CD4-positive, alpha-beta memory T cell (primary cell): ENCODE data around the gene AVPI1. TPM values are rescaled to one million over a fixed set of nuclear protein-coding genes. Genes with fewer than 3 reads are reported as not detected.
"Not testable (repeated sequence)": the region's sequence is repeated elsewhere in the genome, so short reads cannot be mapped to it uniquely, and the experiment has no call there.

Source experiments
- CTCF ChIA-PET: fragments of 350-600 bp; sonication (Branson Sonifier 250); formaldehyde crosslinking; loops from one replicate; lab custom pipeline; 2021; ENCODE audit warnings: inconsistent platforms; ENCODE audit not compliant: partially characterized antibody; lab: Charles Lee
- POLR2A ChIA-PET: fragments of 350-600 bp; sonication (Branson Sonifier 250); formaldehyde crosslinking; loops from one replicate; lab custom pipeline; 2021; ENCODE audit not compliant: partially characterized antibody; lab: Charles Lee
- DNase-seq, 5 donors: peaks; one replicate each; pipeline versions ENCODE4 v3.0.0 to v3.0.0-alpha.2; 2020 to 2022; ENCODE audit warnings: mixed read lengths in 1 of 5
- H3K27ac ChIP-seq: one replicate; pipeline ENCODE4 v1.7.0; 2013; ENCODE audit warnings: low read depth, low read length
- H3K27me3 ChIP-seq: 2 replicates; pipeline ENCODE4 v1.7.0; 2013; ENCODE audit warnings: mild to moderate bottlenecking, low read length, moderate library complexity; ENCODE audit not compliant: insufficient read depth
- H3K36me3 ChIP-seq: 2 replicates; pipeline ENCODE4 v1.7.0; 2013; ENCODE audit warnings: mild to moderate bottlenecking, low read length, moderate library complexity; ENCODE audit not compliant: insufficient read depth
- H3K4me1 ChIP-seq: 2 replicates; pipeline ENCODE4 v1.7.0; 2013; ENCODE audit warnings: mild to moderate bottlenecking, low read length, moderate library complexity; ENCODE audit not compliant: insufficient read depth
- H3K4me3 ChIP-seq, 2 donors: one replicate each; pipeline ENCODE4 v1.7.0; 2013; ENCODE audit warnings: low read length in 2 of 2, mild to moderate bottlenecking in 1 of 2
- H3K9me3 ChIP-seq, 2 donors: one replicate each; pipeline ENCODE4 v1.7.0; 2013; ENCODE audit warnings: low read length in 2 of 2, control low read depth in 1 of 2; ENCODE audit not compliant: control insufficient read depth in 1 of 2
- H3K27ac Mint-ChIP-seq, 7 donors: one replicate each; pipeline ENCODE4 v1.8.0; 2020 to 2021; ENCODE audit warnings: mixed read lengths in 7 of 7, mild to moderate bottlenecking in 6 of 7, inconsistent platforms in 3 of 7, moderate library complexity in 3 of 7
- H3K27me3 Mint-ChIP-seq, 2 donors: one replicate each; pipeline ENCODE4 v1.8.0; 2020 to 2021; ENCODE audit warnings: mixed read lengths in 2 of 2
- H3K36me3 Mint-ChIP-seq, 2 donors: one replicate each; pipeline ENCODE4 v1.8.0; 2020 to 2021; ENCODE audit warnings: mixed read lengths in 2 of 2, inconsistent platforms in 1 of 2, mild to moderate bottlenecking in 1 of 2
- H3K4me1 Mint-ChIP-seq, 4 donors: one replicate each; pipeline ENCODE4 v1.8.0; 2020 to 2021; ENCODE audit warnings: mixed read lengths in 4 of 4, mild to moderate bottlenecking in 1 of 4
- H3K4me3 Mint-ChIP-seq, 8 donors: one replicate each; pipeline ENCODE4 v1.8.0; 2020 to 2021; ENCODE audit warnings: mixed read lengths in 8 of 8, mild to moderate bottlenecking in 7 of 8, moderate library complexity in 6 of 8, inconsistent platforms in 3 of 8
- H3K9me3 Mint-ChIP-seq, 8 donors: one replicate each; pipeline ENCODE4 v1.8.0; 2020 to 2021; ENCODE audit warnings: mixed read lengths in 8 of 8, mild to moderate bottlenecking in 5 of 8, inconsistent platforms in 3 of 8, moderate library complexity in 1 of 8
- intact Hi-C: fragments of 100-400 bp; cut with micrococcal nuclease; formaldehyde crosslinking; loops from one replicate; pipeline ENCODE4 v1.15.1; 2023
- polyA plus RNA-seq, 2 donors: library from polyadenylated mRNA; unstranded; fragments of 300-500 nt; fragmentation: Illumina TruSeq; gene quantifications; one replicate each; pipeline ENCODE4 v1.2.3, GENCODE V29; 2021
- total RNA-seq, 2 experiments: library from RNA; stranded (reverse); gene quantifications; one replicate each; pipeline ENCODE4 v1.2.3, GENCODE V29; 2021

Gene AVPI1
- total and polyA plus RNA-seq, 4 experiments from 2014 or later, result 1.8 to 5.6 (median 2.1) TPM

- H3K4me3 ChIP-seq, result no peak overlapping the region
- ChIA-PET CTCF (interaction anchor here (0.7 to 20.3 kb wide), 4 partner anchors 10 to 28 kb away, joined by 3 to 436 read pairs (median 81); partner anchors contain the start of genes AVPI1 and ZFYVE27), POLR2A (no interaction called here)
- no peak overlapping the region for H3K27ac ChIP-seq
- no peaks in the 10 kb centered on the region for H3K36me3 ChIP-seq
- H3K4me1 Mint-ChIP-seq, result peaks cover 0 to 6% (median 0%) of the 10 kb centered on the region in 4 donors
- no peak overlapping the region for H3K27ac Mint-ChIP-seq
- no peaks in the 10 kb centered on the region for H3K4me1 ChIP-seq
- no peaks in the 10 kb centered on the region for H3K27me3 ChIP-seq
- no peaks in the 10 kb centered on the region for H3K9me3 Mint-ChIP-seq
- no peaks in the 10 kb centered on the region for H3K9me3 ChIP-seq
- DNase-seq, result no peak
- H3K4me3 Mint-ChIP-seq, result no peak overlapping the region
- peaks cover 19 to 22% of the 10 kb centered on the region in 2 donors for H3K27me3 Mint-ChIP-seq
- no peaks in the 10 kb centered on the region for H3K36me3 Mint-ChIP-seq
- intact Hi-C loops, result loop anchor here (10.0 kb wide), 1 partner anchor 340 kb away; no protein-coding TSS in a partner anchor
Measured at GRCh38 chr10:97705006-97705670, 18.1 kb upstream of the AVPI1 start.

GRCh38 chr10:97704341-97704740, 17.3 kb upstream of the AVPI1 start:
- Mint-ChIP-seq H3K4me1 (peaks cover 0 to 2% (median 0%) of the 10 kb centered on the region in 4 donors), H3K9me3 (no peaks in the 10 kb centered on the region), H3K27ac (no peak overlapping the region), H3K27me3 (peaks cover 16 to 17% of the 10 kb centered on the region in 2 donors), H3K36me3 (no peaks in the 10 kb centered on the region), H3K4me3 (no peak overlapping the region)
- no peak for DNase-seq
- ChIA-PET POLR2A (no interaction called here), CTCF (interaction anchor here (0.7 to 20.3 kb wide), 7 partner anchors 8 to 43 kb away, joined by 3 to 436 read pairs (median 7); partner anchors contain the start of genes AVPI1, MARVELD1 and ZFYVE27)
- Histone ChIP-seq H3K27ac (no peak overlapping the region), H3K9me3 (no peaks in the 10 kb centered on the region), H3K36me3 (no peaks in the 10 kb centered on the region), H3K4me1 (no peaks in the 10 kb centered on the region), H3K27me3 (no peaks in the 10 kb centered on the region), H3K4me3 (no peak overlapping the region)
- intact Hi-C loops, result loop anchor here (10.0 kb wide), 1 partner anchor 340 kb away; no protein-coding TSS in a partner anchor

GRCh38 chr10:97703398-97704067, 16.5 kb upstream of the AVPI1 start:
- no peak overlapping the region for H3K27ac ChIP-seq
- Mint-ChIP-seq H3K27ac (peak overlapping the region in 1 of 7 donors; percentile 52), H3K36me3 (no peaks in the 10 kb centered on the region), H3K27me3 (peaks cover 13 to 15% of the 10 kb centered on the region in 2 donors), H3K9me3 (no peaks in the 10 kb centered on the region), H3K4me1 (no peaks in the 10 kb centered on the region), H3K4me3 (no peak overlapping the region)
- ChIA-PET CTCF (interaction anchor here (0.7 to 20.3 kb wide), 8 partner anchors 9 to 62 kb away, joined by 3 to 436 read pairs (median 17); partner anchors contain the start of genes AVPI1, MARVELD1 and ZFYVE27), POLR2A (no interaction called here)
- H3K4me1 ChIP-seq, result no peaks in the 10 kb centered on the region
- no peaks in the 10 kb centered on the region for H3K9me3 ChIP-seq
- no peaks in the 10 kb centered on the region for H3K36me3 ChIP-seq
- H3K27me3 ChIP-seq, result no peaks in the 10 kb centered on the region
- intact Hi-C loops, result loop anchor here (10.0 kb wide), 1 partner anchor 341 kb away; no protein-coding TSS in a partner anchor
- DNase-seq, result no peak
- no peak overlapping the region for H3K4me3 ChIP-seq

GRCh38 chr10:97701438-97702069, 14.5 kb upstream of the AVPI1 start:
- Histone ChIP-seq H3K36me3 (no peaks in the 10 kb centered on the region), H3K27ac (no peak overlapping the region), H3K27me3 (no peaks in the 10 kb centered on the region), H3K4me1 (no peaks in the 10 kb centered on the region), H3K4me3 (no peak overlapping the region), H3K9me3 (no peaks in the 10 kb centered on the region)
- H3K4me1 Mint-ChIP-seq, result no peaks in the 10 kb centered on the region
- no peaks in the 10 kb centered on the region for H3K9me3 Mint-ChIP-seq
- ChIA-PET POLR2A (interaction anchor here (0.8 to 1.5 kb wide), 5 partner anchors 13 to 35 kb away, joined by 3 to 4 read pairs (median 3); partner anchors contain the start of genes AVPI1 and ZFYVE27), CTCF (interaction anchor here (1.0 to 20.3 kb wide), 21 partner anchors 8 to 343 kb away, joined by 3 to 436 read pairs (median 5); partner anchors contain the start of genes ANKRD2, AVPI1, MARVELD1 and ZFYVE27)
- no peak overlapping the region for H3K4me3 Mint-ChIP-seq
- H3K27ac Mint-ChIP-seq, result no peak overlapping the region
- peaks cover 8 to 10% of the 10 kb centered on the region in 2 donors for H3K27me3 Mint-ChIP-seq
- DNase-seq, result peak; percentile 56 to 65 (median 64)
- H3K36me3 Mint-ChIP-seq, result no peaks in the 10 kb centered on the region
- intact Hi-C loops, result loop anchor here (1.0 to 10.0 kb wide), 3 partner anchors 25 to 343 kb away; no protein-coding TSS in a partner anchor

- H3K27ac Mint-ChIP-seq, H3K27me3 Mint-ChIP-seq, H3K4me1 Mint-ChIP-seq, H3K9me3 ChIP-seq, H3K9me3 Mint-ChIP-seq, H3K27me3 ChIP-seq, DNase-seq, POLR2A ChIA-PET, H3K4me3 Mint-ChIP-seq, H3K36me3 Mint-ChIP-seq, intact Hi-C loops, H3K36me3 ChIP-seq, H3K4me3 ChIP-seq, H3K4me1 ChIP-seq, H3K27ac ChIP-seq: not testable (repeated sequence)
- CTCF ChIA-PET, result interaction anchor here (0.8 to 1.9 kb wide), 7 partner anchors 9 to 36 kb away, joined by 3 to 10 read pairs (median 4); partner anchors contain the start of gene AVPI1
Measured at GRCh38 chr10:97698072-97698655, 11.1 kb upstream of the AVPI1 start.

GRCh38 chr10:97690133-97690532, 3.1 kb upstream of the AVPI1 start:
- no peak for DNase-seq
- H3K27ac ChIP-seq, result no peak overlapping the region
- H3K9me3 Mint-ChIP-seq, result no peaks in the 10 kb centered on the region
- no peak overlapping the region for H3K27ac Mint-ChIP-seq
- H3K27me3 Mint-ChIP-seq, result peaks cover 0 to 3% of the 10 kb centered on the region in 2 donors
- no peak overlapping the region for H3K4me3 ChIP-seq
- H3K9me3 ChIP-seq, result no peaks in the 10 kb centered on the region
- CTCF ChIA-PET, result interaction anchor here (2.6 to 8.3 kb wide), 4 partner anchors 11 to 43 kb away, joined by 11 to 118 read pairs (median 74); partner anchors contain the start of gene ZFYVE27
- H3K27me3 ChIP-seq, result no peaks in the 10 kb centered on the region
- H3K4me1 Mint-ChIP-seq, result peaks cover 5 to 13% (median 9%) of the 10 kb centered on the region in 4 donors
- POLR2A ChIA-PET, result no interaction called here
- H3K36me3 Mint-ChIP-seq, result no peaks in the 10 kb centered on the region
- peaks cover 29% of the 10 kb centered on the region for H3K4me1 ChIP-seq
- intact Hi-C loops, result no loop called here
- no peak overlapping the region for H3K4me3 Mint-ChIP-seq
- no peaks in the 10 kb centered on the region for H3K36me3 ChIP-seq
